ENCODE results near the gene GJD2.

Gene GJD2
- total RNA-seq = 0 reads per million in 2 experiments

- DNase-seq (ENCODE audit: low read depth) = no peak
Measured at GRCh38 chr15:34754674-34755418, at the start of gene GJD2. Gene GJD2, minus strand, starts transcription at chr15:34754998. Its CDS starts 510 bp downstream, at chr15:34754488.

GRCh38 chr15:34804113-34804512 is 49.3 kb upstream of the GJD2 start:
- no peak for DNase-seq (ENCODE audit: low read depth)

- no peak for DNase-seq (ENCODE audit: low read depth)
Measured at GRCh38 chr15:34802803-34803750, 48.3 kb upstream of the GJD2 start.

GRCh38 chr15:34802371-34802770 is 47.6 kb upstream of the GJD2 start:
- DNase-seq (ENCODE audit: low read depth) = no peak

- DNase-seq (ENCODE audit: low read depth) = no peak
Measured at GRCh38 chr15:34799149-34800101, 44.6 kb upstream of the GJD2 start.

- no peak for DNase-seq (ENCODE audit: low read depth)
Measured at GRCh38 chr15:34796847-34797435, 42.1 kb upstream of the GJD2 start.

GRCh38 chr15:34795267-34796081 is 40.7 kb upstream of the GJD2 start, which contains the start of gene ACTC1:
Gene ACTC1, minus strand, starts transcription at chr15:34795549. Its CDS starts 741 bp downstream, at chr15:34794808.
- no peak for DNase-seq (ENCODE audit: low read depth)

- no peak for DNase-seq (ENCODE audit: low read depth)
Measured at GRCh38 chr15:34794590-34795206, 39.9 kb upstream of the GJD2 start.

- no peak for DNase-seq (ENCODE audit: low read depth)
Measured at GRCh38 chr15:34793901-34794300, 39.1 kb upstream of the GJD2 start.

GRCh38 chr15:34793071-34793470 is 38.3 kb upstream of the GJD2 start:
- no peak for DNase-seq (ENCODE audit: low read depth)

GRCh38 chr15:34791701-34792100 is 36.9 kb upstream of the GJD2 start:
- DNase-seq (ENCODE audit: low read depth) = no peak

- DNase-seq (ENCODE audit: low read depth) = no peak
Measured at GRCh38 chr15:34790121-34790520, 35.3 kb upstream of the GJD2 start.

- no peak for DNase-seq (ENCODE audit: low read depth)
Measured at GRCh38 chr15:34789326-34789725, 34.5 kb upstream of the GJD2 start.

- no peak for DNase-seq (ENCODE audit: low read depth)
Measured at GRCh38 chr15:34786206-34786605, 31.4 kb upstream of the GJD2 start.

- no peak for DNase-seq (ENCODE audit: low read depth)
Measured at GRCh38 chr15:34783991-34784390, 29.2 kb upstream of the GJD2 start.

GRCh38 chr15:34783431-34783830 is 28.6 kb upstream of the GJD2 start:
- no peak for DNase-seq (ENCODE audit: low read depth)

GRCh38 chr15:34782901-34783300 is 28.1 kb upstream of the GJD2 start:
- DNase-seq (ENCODE audit: low read depth) = no peak

- DNase-seq (ENCODE audit: low read depth) = no peak
Measured at GRCh38 chr15:34780725-34781124, 25.9 kb upstream of the GJD2 start.

GRCh38 chr15:34776606-34777105 is 21.9 kb upstream of the GJD2 start:
- no peak for DNase-seq (ENCODE audit: low read depth)

- no peak for DNase-seq (ENCODE audit: low read depth)
Measured at GRCh38 chr15:34773917-34774316, 19.1 kb upstream of the GJD2 start.
